Ascending aorta (tissue), 2 donors: Measurements from ENCODE around the gene TRIM9. TPM values are rescaled to one million over a fixed set of nuclear protein-coding genes. Genes with fewer than 3 reads are reported as not detected.

Source experiments
- DNase-seq, 2 donors: peaks; one replicate each; pipeline ENCODE4 v3.0.0-alpha.2; 2019; ENCODE audit warnings: low spot score in 2 of 2
- H3K27ac ChIP-seq, 2 donors: fragments of 200-600 bp; sonication (generic); one replicate each; pipeline ENCODE4 v1.5.1; 2016 to 2017; ENCODE audit warnings: mild to moderate bottlenecking in 1 of 2
- H3K27me3 ChIP-seq: fragments of 200-600 bp; sonication (generic); one replicate; pipeline ENCODE4 v1.5.1; 2017
- H3K36me3 ChIP-seq, 2 donors: fragments of 200-600 bp; sonication (generic); one replicate each; pipeline ENCODE4 v1.5.1; 2016
- H3K4me1 ChIP-seq, 2 donors: fragments of 200-600 bp; sonication (generic); one replicate each; pipeline ENCODE4 v1.5.1; 2016 to 2017; ENCODE audit warnings: mild to moderate bottlenecking in 1 of 2
- H3K4me3 ChIP-seq, 2 donors: fragments of 200-600 bp; sonication (generic); one replicate each; pipeline ENCODE4 v1.5.1; 2016 to 2017; ENCODE audit warnings: mild to moderate bottlenecking in 1 of 2
- H3K9me3 ChIP-seq, 2 donors: fragments of 200-600 bp; sonication (generic); one replicate each; pipeline ENCODE4 v1.5.1; 2016
- CTCF ChIP-seq, 3 experiments: fragments of 200-600 bp in 2 of 3; fragments of 450-650 bp in 1 of 3; sonication (generic) in 2 of 3; IDR thresholded peaks; one replicate each; pipeline ENCODE4 v1.5.1; 2016 to 2019; ENCODE audit warnings: antibody characterized with exemption in 3 of 3, mild to moderate bottlenecking in 1 of 3, moderate library complexity in 1 of 3
- intact Hi-C: fragments of 100-400 bp; cut with DNase I; formaldehyde crosslinking; loops from one replicate; pipeline ENCODE4 v1.15.1; 2023
- total RNA-seq: library from RNA; depleted of rRNA; stranded (reverse); fragments of >200 nt; gene quantifications from one replicate; pipeline ENCODE4 v1.1.0, GENCODE V29; 2016

Gene TRIM9
- total RNA-seq, 1 donor from 2014 or later: 4.2 TPM

GRCh38 chr14:51012055-51012454 lies 82.8 kb downstream of the TRIM9 start:
- H3K27me3 ChIP-seq: no peaks in the 10 kb centered on the region
- intact Hi-C loops: no loop called here
- H3K9me3 ChIP-seq: no peaks in the 10 kb centered on the region
- H3K4me1 ChIP-seq: peaks cover 3 to 6% of the 10 kb centered on the region in 2 donors
- no peak overlapping the region for H3K27ac ChIP-seq
- DNase-seq: no peak
- no peaks in the 10 kb centered on the region for H3K36me3 ChIP-seq
- H3K4me3 ChIP-seq: no peak overlapping the region
- no peak for TF ChIP-seq CTCF (IDR thresholded peaks at IDR 0.05)

- H3K4me3 ChIP-seq: no peak overlapping the region
- H3K27ac ChIP-seq: no peak overlapping the region
- no peaks in the 10 kb centered on the region for H3K27me3 ChIP-seq
- H3K36me3 ChIP-seq: no peaks in the 10 kb centered on the region
- no peak for TF ChIP-seq CTCF (IDR thresholded peaks at IDR 0.05)
- no peaks in the 10 kb centered on the region for H3K4me1 ChIP-seq
- H3K9me3 ChIP-seq: no peaks in the 10 kb centered on the region
- intact Hi-C loops: loop anchor here (5.0 kb wide), 1 partner anchor 41 kb away; no protein-coding TSS in a partner anchor
- no peak for DNase-seq
Observed at GRCh38 chr14:51008446-51008845, 86.5 kb downstream of the TRIM9 start.

GRCh38 chr14:51006781-51007211 lies 88.1 kb downstream of the TRIM9 start:
- intact Hi-C loops: loop anchor here (5.0 kb wide), 1 partner anchor 39 kb away; no protein-coding TSS in a partner anchor
- H3K27me3 ChIP-seq: no peaks in the 10 kb centered on the region
- H3K4me1 ChIP-seq: no peaks in the 10 kb centered on the region
- no peak for TF ChIP-seq CTCF (IDR thresholded peaks at IDR 0.05)
- no peak overlapping the region for H3K4me3 ChIP-seq
- DNase-seq: peak in 1 of 2 donors; percentile 71
- H3K27ac ChIP-seq: no peak overlapping the region
- no peaks in the 10 kb centered on the region for H3K36me3 ChIP-seq
- no peaks in the 10 kb centered on the region for H3K9me3 ChIP-seq

- no peaks in the 10 kb centered on the region for H3K4me1 ChIP-seq
- H3K27me3 ChIP-seq: no peaks in the 10 kb centered on the region
- no peak for DNase-seq
- no peaks in the 10 kb centered on the region for H3K36me3 ChIP-seq
- H3K27ac ChIP-seq: no peak overlapping the region
- H3K9me3 ChIP-seq: no peaks in the 10 kb centered on the region
- H3K4me3 ChIP-seq: no peak overlapping the region
- TF ChIP-seq CTCF (IDR thresholded peaks at IDR 0.05): no peak
- intact Hi-C loops: loop anchor here (5.0 kb wide), 1 partner anchor 39 kb away; no protein-coding TSS in a partner anchor
Observed at GRCh38 chr14:51006324-51006723, 88.6 kb downstream of the TRIM9 start.

GRCh38 chr14:51004801-51005526 lies 89.9 kb downstream of the TRIM9 start:
- Histone ChIP-seq H3K4me3 (no peak overlapping the region), H3K9me3 (no peaks in the 10 kb centered on the region), H3K27me3 (no peaks in the 10 kb centered on the region), H3K27ac (no peak overlapping the region), H3K4me1 (no peaks in the 10 kb centered on the region), H3K36me3 (no peaks in the 10 kb centered on the region)
- intact Hi-C loops: loop anchor here (5.0 kb wide), 1 partner anchor 38 kb away; no protein-coding TSS in a partner anchor
- no peak for TF ChIP-seq CTCF (IDR thresholded peaks at IDR 0.05)
- DNase-seq: no peak
